ENCODE data around the gene MYLK3. TPM values are rescaled to one million over a fixed set of nuclear protein-coding genes. Genes with fewer than 3 reads are reported as not detected.

Gene MYLK3
- total RNA-seq, 1 donor from 2014 or later, result 0.25 TPM

GRCh38 chr16:46658925-46659324, 89.2 kb downstream of the MYLK3 start:
- H3K36me3 ChIP-seq, result peaks cover 0 to 46% of the 10 kb centered on the region in 2 donors
- no peak overlapping the region for H3K4me3 ChIP-seq
- TF ChIP-seq POLR2A (IDR thresholded peaks at IDR 0.05) (no peak), CTCF (IDR thresholded peaks at IDR 0.05) (no peak), POLR2AphosphoS5 (IDR thresholded peaks at IDR 0.05; ENCODE audit: insufficient read depth in 1 of 2, low read depth in 1 of 2) (no peak)
- no peak overlapping the region for H3K27ac ChIP-seq
- intact Hi-C loops (cut with DNase I), result no loop called here
- H3K9me3 ChIP-seq, result no peaks in the 10 kb centered on the region
- no peaks in the 10 kb centered on the region for H3K4me1 ChIP-seq
- H3K27me3 ChIP-seq, result no peaks in the 10 kb centered on the region
- DNase-seq (ENCODE audit: extremely low spot score in 2 of 2), result no peak

Other genes with a start within 250 kb of the MYLK3 start
- 0.74 TPM for gene SHCBP1, start 127.0 kb downstream of the MYLK3 start, total RNA-seq
- gene VPS35, start 59.2 kb downstream of the MYLK3 start, total RNA-seq, result 63.3 TPM
- 2.2 TPM for gene ORC6, start 58.7 kb downstream of the MYLK3 start, total RNA-seq
- 7.9 TPM for gene C16orf87, start 82.8 kb upstream of the MYLK3 start, total RNA-seq
- gene GPT2, start 136.0 kb upstream of the MYLK3 start, total RNA-seq, result 18.4 TPM
- gene DNAJA2, start 225.3 kb upstream of the MYLK3 start, total RNA-seq, result 38.3 TPM

Measured in vagina (tissue), 2 donors.